ENCODE measurements around the gene CCDC172.

Gene CCDC172, protein sequence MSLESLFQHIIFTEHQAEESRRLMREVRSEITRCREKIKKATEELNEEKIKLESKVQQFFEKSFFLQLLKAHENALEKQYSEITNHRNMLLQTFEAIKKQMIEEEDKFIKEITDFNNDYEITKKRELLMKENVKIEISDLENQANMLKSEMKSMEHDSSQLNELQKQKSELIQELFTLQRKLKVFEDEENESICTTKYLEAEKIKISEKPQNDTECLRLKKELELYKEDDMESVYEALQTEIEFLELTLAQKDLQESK

DNA sequence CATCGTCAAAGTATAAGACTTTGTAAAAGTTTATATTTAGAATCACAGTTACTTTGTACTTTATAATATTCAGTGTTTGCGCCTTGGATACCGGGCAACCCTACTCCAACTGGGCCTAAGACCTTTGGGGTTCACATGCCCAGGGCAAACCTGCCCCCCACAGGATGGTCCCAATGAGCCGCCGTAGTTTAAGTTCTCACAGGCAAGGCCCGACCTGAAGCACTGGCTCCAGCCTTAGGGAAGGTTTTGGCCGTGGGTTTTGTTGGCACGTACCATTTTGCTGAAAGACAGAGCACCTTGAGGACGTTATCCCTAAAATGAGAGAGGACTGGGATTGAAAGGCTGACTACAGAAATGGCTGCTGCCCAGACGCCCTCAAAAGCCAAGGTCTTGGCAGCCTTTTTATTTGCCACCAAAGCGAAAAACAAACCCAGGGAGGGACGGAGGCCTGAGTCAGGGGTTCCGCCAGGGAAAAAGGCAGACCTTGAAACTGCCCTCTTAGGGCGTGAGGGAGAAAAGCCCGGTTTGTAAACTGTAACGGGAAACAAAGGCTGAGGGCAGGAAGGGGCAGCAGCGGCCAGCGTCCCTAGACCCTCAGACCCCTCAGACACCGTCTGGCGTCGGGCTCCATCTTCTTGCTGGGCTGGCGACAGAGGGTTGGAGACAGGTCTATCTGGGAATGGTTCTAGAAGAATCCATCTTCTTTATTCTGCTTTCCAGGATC, at the start of gene CCDC172:
Gene CCDC172, plus strand, starts transcription at position 222 of the 724 bp plus-strand sequence. CDS start 564 bp downstream, outside the sequence.
- H3K9me3 ChIP-seq (ENCODE audit: control insufficient read depth, low read length): no peaks in the 10 kb centered on the region
- H3K4me3 ChIP-seq (ENCODE audit: low read length): no peak within 1 kb of the TSS
- H3K9ac ChIP-seq (ENCODE audit: low read length): no peak within 1 kb of the TSS
- no peaks in the 10 kb centered on the region for H3K36me3 ChIP-seq (ENCODE audit: control insufficient read depth, insufficient read depth, low read length, severe bottlenecking)
- no peaks in the 10 kb centered on the region for H3K4me1 ChIP-seq (ENCODE audit: control insufficient read depth, insufficient read depth, low read length)
- no peaks in the 10 kb centered on the region for H3K27me3 ChIP-seq (replicated peaks; ENCODE audit: control insufficient read depth, insufficient read depth, low read length)
- no peak for DNase-seq (ENCODE audit: low read depth)

GRCh38 chr10:116276981-116277380, 47.3 kb upstream of the CCDC172 start:
- H3K27me3 ChIP-seq (replicated peaks; ENCODE audit: control insufficient read depth, insufficient read depth, low read length): no peaks in the 10 kb centered on the region
- H3K9me3 ChIP-seq (ENCODE audit: control insufficient read depth, low read length): no peaks in the 10 kb centered on the region
- no peak overlapping the region for H3K9ac ChIP-seq (ENCODE audit: low read length)
- DNase-seq (ENCODE audit: low read depth): no peak
- no peak overlapping the region for H3K4me3 ChIP-seq (ENCODE audit: low read length)
- H3K4me1 ChIP-seq (ENCODE audit: control insufficient read depth, insufficient read depth, low read length): peaks cover 11% of the 10 kb centered on the region
- H3K36me3 ChIP-seq (ENCODE audit: control insufficient read depth, insufficient read depth, low read length, severe bottlenecking): no peaks in the 10 kb centered on the region

GRCh38 chr10:116278846-116279245, 45.4 kb upstream of the CCDC172 start:
- H3K27me3 ChIP-seq (replicated peaks; ENCODE audit: control insufficient read depth, insufficient read depth, low read length): no peaks in the 10 kb centered on the region
- H3K9ac ChIP-seq (ENCODE audit: low read length): no peak overlapping the region
- DNase-seq (ENCODE audit: low read depth): peak; percentile 36
- H3K9me3 ChIP-seq (ENCODE audit: control insufficient read depth, low read length): no peaks in the 10 kb centered on the region
- H3K36me3 ChIP-seq (ENCODE audit: control insufficient read depth, insufficient read depth, low read length, severe bottlenecking): no peaks in the 10 kb centered on the region
- no peak overlapping the region for H3K4me3 ChIP-seq (ENCODE audit: low read length)
- H3K4me1 ChIP-seq (ENCODE audit: control insufficient read depth, insufficient read depth, low read length): peaks cover 5% of the 10 kb centered on the region

DNA sequence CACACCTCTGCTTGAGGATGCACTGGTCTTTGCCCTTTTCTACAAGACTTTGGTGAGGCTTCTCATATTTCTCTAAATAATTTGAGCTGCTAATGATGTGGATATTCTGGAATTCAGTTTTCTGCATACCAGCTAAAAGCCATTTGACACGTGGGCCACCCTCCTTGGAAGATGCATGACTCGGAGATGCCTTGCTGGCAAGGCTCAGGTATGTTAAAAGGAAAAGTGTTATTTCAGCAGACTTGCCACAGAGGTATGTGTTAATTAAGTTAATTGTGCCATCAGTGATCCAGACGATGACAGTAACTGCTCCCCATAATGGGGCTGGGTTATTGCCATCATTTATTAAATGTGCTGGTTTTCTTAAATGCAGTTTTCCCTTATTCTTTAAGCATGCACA, 42.5 kb upstream of the CCDC172 start:
- DNase-seq (ENCODE audit: low read depth): no peak
- Histone ChIP-seq H3K4me1 (ENCODE audit: control insufficient read depth, insufficient read depth, low read length) (no peaks in the 10 kb centered on the region), H3K36me3 (ENCODE audit: control insufficient read depth, insufficient read depth, low read length, severe bottlenecking) (no peaks in the 10 kb centered on the region), H3K9me3 (ENCODE audit: control insufficient read depth, low read length) (no peaks in the 10 kb centered on the region), H3K27me3 (replicated peaks; ENCODE audit: control insufficient read depth, insufficient read depth, low read length) (peaks cover 4% of the 10 kb centered on the region), H3K4me3 (ENCODE audit: low read length) (no peak overlapping the region), H3K9ac (ENCODE audit: low read length) (no peak overlapping the region)

- Histone ChIP-seq H3K9ac (ENCODE audit: low read length) (no peak overlapping the region), H3K4me1 (ENCODE audit: control insufficient read depth, insufficient read depth, low read length) (no peaks in the 10 kb centered on the region), H3K27me3 (replicated peaks; ENCODE audit: control insufficient read depth, insufficient read depth, low read length) (peaks cover 16% of the 10 kb centered on the region), H3K9me3 (ENCODE audit: control insufficient read depth, low read length) (no peaks in the 10 kb centered on the region), H3K36me3 (ENCODE audit: control insufficient read depth, insufficient read depth, low read length, severe bottlenecking) (no peaks in the 10 kb centered on the region), H3K4me3 (ENCODE audit: low read length) (no peak overlapping the region)
- no peak for DNase-seq (ENCODE audit: low read depth)
Measured at GRCh38 chr10:116286626-116287200, 37.5 kb upstream of the CCDC172 start.

- Histone ChIP-seq H3K4me1 (ENCODE audit: control insufficient read depth, insufficient read depth, low read length) (no peaks in the 10 kb centered on the region), H3K27me3 (replicated peaks; ENCODE audit: control insufficient read depth, insufficient read depth, low read length) (peaks cover 16% of the 10 kb centered on the region), H3K9ac (ENCODE audit: low read length) (no peak overlapping the region), H3K4me3 (ENCODE audit: low read length) (no peak overlapping the region), H3K9me3 (ENCODE audit: control insufficient read depth, low read length) (no peaks in the 10 kb centered on the region), H3K36me3 (ENCODE audit: control insufficient read depth, insufficient read depth, low read length, severe bottlenecking) (no peaks in the 10 kb centered on the region)
- DNase-seq (ENCODE audit: low read depth): peak; percentile 86
Measured at GRCh38 chr10:116287906-116288501, 36.2 kb upstream of the CCDC172 start.

DNA sequence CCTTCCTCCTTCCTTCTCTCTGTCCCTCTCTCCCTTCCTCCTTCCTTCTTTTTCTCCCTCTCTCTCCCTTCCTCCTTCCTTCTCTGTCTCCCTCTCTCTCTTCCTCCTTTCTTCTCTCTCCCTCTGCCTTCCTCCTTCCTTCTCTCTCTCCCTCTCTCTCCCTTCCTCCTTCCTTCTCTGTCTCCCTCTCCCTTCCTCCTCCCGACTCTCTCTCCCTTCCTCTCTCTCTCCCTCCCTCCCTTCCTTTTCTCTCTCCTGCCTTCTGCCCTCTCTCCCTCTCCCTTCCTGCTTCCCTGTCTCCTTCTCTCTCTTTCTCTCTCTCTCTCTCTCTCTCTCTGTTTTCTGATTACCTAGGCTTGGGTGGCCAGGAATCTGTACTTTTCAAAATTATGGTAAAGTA, 34.6 kb upstream of the CCDC172 start:
- no peak for DNase-seq (ENCODE audit: low read depth)
- H3K9me3 ChIP-seq (ENCODE audit: control insufficient read depth, low read length): no peaks in the 10 kb centered on the region
- no peak overlapping the region for H3K9ac ChIP-seq (ENCODE audit: low read length)
- no peaks in the 10 kb centered on the region for H3K4me1 ChIP-seq (ENCODE audit: control insufficient read depth, insufficient read depth, low read length)
- peaks cover 16% of the 10 kb centered on the region for H3K27me3 ChIP-seq (replicated peaks; ENCODE audit: control insufficient read depth, insufficient read depth, low read length)
- no peaks in the 10 kb centered on the region for H3K36me3 ChIP-seq (ENCODE audit: control insufficient read depth, insufficient read depth, low read length, severe bottlenecking)
- no peak overlapping the region for H3K4me3 ChIP-seq (ENCODE audit: low read length)

DNA sequence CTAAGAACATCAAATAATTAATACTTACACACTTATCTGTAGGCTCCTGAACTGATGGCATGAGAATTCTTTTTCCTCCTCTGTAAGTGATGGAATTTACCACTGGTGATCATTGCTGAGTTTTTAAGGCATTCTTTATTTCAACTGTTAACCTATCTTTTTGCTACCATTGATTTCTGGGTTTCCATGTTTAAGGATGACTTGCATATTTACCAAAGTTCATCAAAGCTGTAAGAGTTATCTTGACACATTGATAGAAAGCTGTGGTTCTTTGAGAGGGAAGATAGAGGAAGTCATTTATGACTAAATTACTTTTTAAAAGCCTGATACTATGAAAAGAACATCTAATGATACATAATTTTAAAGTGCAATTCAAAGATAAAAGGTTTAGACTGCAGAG, 31.8 kb upstream of the CCDC172 start:
- no peaks in the 10 kb centered on the region for H3K9me3 ChIP-seq (ENCODE audit: control insufficient read depth, low read length)
- no peaks in the 10 kb centered on the region for H3K4me1 ChIP-seq (ENCODE audit: control insufficient read depth, insufficient read depth, low read length)
- no peaks in the 10 kb centered on the region for H3K36me3 ChIP-seq (ENCODE audit: control insufficient read depth, insufficient read depth, low read length, severe bottlenecking)
- no peak overlapping the region for H3K9ac ChIP-seq (ENCODE audit: low read length)
- peaks cover 12% of the 10 kb centered on the region for H3K27me3 ChIP-seq (replicated peaks; ENCODE audit: control insufficient read depth, insufficient read depth, low read length)
- H3K4me3 ChIP-seq (ENCODE audit: low read length): no peak overlapping the region
- no peak for DNase-seq (ENCODE audit: low read depth)

- H3K27me3 ChIP-seq (replicated peaks; ENCODE audit: control insufficient read depth, insufficient read depth, low read length): no peaks in the 10 kb centered on the region
- no peaks in the 10 kb centered on the region for H3K36me3 ChIP-seq (ENCODE audit: control insufficient read depth, insufficient read depth, low read length, severe bottlenecking)
- no peak for DNase-seq (ENCODE audit: low read depth)
- H3K4me1 ChIP-seq (ENCODE audit: control insufficient read depth, insufficient read depth, low read length): peaks cover 9% of the 10 kb centered on the region
- no peak overlapping the region for H3K9ac ChIP-seq (ENCODE audit: low read length)
- no peaks in the 10 kb centered on the region for H3K9me3 ChIP-seq (ENCODE audit: control insufficient read depth, low read length)
- no peak overlapping the region for H3K4me3 ChIP-seq (ENCODE audit: low read length)
Measured at GRCh38 chr10:116296291-116296721, 27.9 kb upstream of the CCDC172 start.

GRCh38 chr10:116298586-116298985, 25.7 kb upstream of the CCDC172 start:
- no peak for DNase-seq (ENCODE audit: low read depth)
- no peak overlapping the region for H3K4me3 ChIP-seq (ENCODE audit: low read length)

DNA sequence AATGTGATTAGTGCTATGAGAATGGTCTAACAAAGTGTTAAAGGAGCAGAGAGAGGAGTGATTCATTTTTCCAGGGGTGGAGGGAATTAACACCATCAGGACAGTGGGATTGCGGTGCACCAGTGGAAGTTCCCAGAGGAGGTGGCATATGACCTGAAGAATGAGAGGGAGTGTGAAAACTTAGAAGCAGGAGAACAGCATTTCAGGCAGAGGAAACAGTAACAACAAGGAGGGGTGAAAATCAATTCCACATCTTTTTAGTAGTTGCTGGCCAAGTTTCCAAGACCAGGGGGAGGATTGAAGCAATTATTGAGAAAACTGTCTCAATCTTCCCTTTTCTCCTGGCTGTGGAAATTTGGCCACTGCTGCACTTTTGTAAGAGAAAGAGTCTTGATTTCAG, 23.7 kb upstream of the CCDC172 start:
- no peak for DNase-seq (ENCODE audit: low read depth)
- no peaks in the 10 kb centered on the region for H3K9me3 ChIP-seq (ENCODE audit: control insufficient read depth, low read length)
- peak overlapping the region; percentile 23 for H3K9ac ChIP-seq (ENCODE audit: low read length)
- H3K4me3 ChIP-seq (ENCODE audit: low read length): no peak overlapping the region
- no peaks in the 10 kb centered on the region for H3K27me3 ChIP-seq (replicated peaks; ENCODE audit: control insufficient read depth, insufficient read depth, low read length)
- no peaks in the 10 kb centered on the region for H3K36me3 ChIP-seq (ENCODE audit: control insufficient read depth, insufficient read depth, low read length, severe bottlenecking)
- peaks cover 9% of the 10 kb centered on the region for H3K4me1 ChIP-seq (ENCODE audit: control insufficient read depth, insufficient read depth, low read length)

More at GRCh38 chr10:116298586-116298985, 25.7 kb upstream of the CCDC172 start:
- peaks cover 9% of the 10 kb centered on the region for H3K4me1 ChIP-seq (ENCODE audit: control insufficient read depth, insufficient read depth, low read length)
- no peaks in the 10 kb centered on the region for H3K27me3 ChIP-seq (replicated peaks; ENCODE audit: control insufficient read depth, insufficient read depth, low read length)
- H3K9ac ChIP-seq (ENCODE audit: low read length): no peak overlapping the region
- no peaks in the 10 kb centered on the region for H3K9me3 ChIP-seq (ENCODE audit: control insufficient read depth, low read length)
- H3K36me3 ChIP-seq (ENCODE audit: control insufficient read depth, insufficient read depth, low read length, severe bottlenecking): no peaks in the 10 kb centered on the region

Measured in adipocyte (in vitro differentiated cells).